GM18868 (cell line): Measurements from ENCODE around the gene TGM3.
"Not testable (repeated sequence)": the region's sequence is repeated elsewhere in the genome, so short reads cannot be mapped to it uniquely, and the experiment has no call there.

Experiments
- ATAC-seq: cut with Tn5 transposase; IDR thresholded peaks from one replicate; pipeline ENCODE4 v1.9.1; 2021; ENCODE audit warnings: mild to moderate bottlenecking, moderate library complexity; ENCODE audit not compliant: unreplicated experiment

Gene TGM3, protein sequence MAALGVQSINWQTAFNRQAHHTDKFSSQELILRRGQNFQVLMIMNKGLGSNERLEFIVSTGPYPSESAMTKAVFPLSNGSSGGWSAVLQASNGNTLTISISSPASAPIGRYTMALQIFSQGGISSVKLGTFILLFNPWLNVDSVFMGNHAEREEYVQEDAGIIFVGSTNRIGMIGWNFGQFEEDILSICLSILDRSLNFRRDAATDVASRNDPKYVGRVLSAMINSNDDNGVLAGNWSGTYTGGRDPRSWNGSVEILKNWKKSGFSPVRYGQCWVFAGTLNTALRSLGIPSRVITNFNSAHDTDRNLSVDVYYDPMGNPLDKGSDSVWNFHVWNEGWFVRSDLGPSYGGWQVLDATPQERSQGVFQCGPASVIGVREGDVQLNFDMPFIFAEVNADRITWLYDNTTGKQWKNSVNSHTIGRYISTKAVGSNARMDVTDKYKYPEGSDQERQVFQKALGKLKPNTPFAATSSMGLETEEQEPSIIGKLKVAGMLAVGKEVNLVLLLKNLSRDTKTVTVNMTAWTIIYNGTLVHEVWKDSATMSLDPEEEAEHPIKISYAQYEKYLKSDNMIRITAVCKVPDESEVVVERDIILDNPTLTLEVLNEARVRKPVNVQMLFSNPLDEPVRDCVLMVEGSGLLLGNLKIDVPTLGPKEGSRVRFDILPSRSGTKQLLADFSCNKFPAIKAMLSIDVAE

DNA sequence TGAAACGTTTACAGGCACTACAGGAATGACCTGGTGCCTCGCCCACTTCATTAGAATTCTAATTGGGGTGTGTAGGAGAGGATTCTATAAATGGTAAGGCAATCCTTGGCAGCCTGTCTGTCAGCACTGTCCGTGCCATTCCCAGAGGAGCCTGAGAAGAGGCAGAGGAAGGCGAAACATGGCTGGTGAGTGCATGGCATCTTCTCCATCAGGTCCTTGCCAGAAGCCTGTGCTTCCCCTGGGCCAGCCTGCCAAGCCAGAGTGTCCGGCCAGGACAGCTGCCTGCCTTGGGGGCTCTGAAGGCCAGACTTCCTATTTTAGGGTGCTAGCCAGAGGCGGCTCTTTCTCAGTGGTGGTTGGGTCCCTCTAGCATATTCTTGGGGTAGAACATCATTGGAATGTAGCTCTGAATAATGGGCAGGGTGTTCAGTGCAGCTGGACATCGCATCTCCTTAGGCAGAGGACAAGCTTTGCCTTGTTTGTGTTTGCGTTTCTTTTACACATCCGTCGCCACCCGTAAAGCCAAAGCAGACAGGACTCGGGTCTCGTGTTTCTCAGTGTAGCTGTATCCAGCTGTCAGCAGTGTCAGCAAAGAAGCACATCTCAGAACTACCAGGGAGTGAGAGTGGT, at the start of gene TGM3:
Gene TGM3, plus strand, starts transcription at position 116 of the 630 bp plus-strand sequence. Its CDS starts 63 bp downstream, at position 179.
- ATAC-seq = no peak

DNA sequence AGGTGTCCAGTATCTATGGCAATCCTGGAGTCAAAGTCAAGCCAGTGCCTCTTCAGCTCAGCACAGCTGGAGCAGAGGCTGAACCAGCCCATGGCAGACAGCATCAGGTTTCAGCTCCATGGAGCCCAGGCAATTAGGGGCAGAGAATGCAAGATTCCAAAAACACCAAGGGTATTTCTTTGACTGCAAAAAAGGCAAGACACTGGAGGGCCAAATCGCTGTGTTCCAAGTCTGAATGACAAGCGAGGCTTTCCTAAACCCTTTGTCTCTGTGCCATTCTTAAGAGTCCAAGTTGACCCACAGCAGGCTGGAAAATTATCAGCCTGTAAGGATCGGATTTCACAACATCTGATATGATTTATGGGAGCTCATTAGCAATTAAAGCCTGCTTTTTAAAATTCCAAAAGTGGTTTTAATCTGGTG, 49.7 kb upstream of the TGM3 start:
- ATAC-seq = no peak

DNA sequence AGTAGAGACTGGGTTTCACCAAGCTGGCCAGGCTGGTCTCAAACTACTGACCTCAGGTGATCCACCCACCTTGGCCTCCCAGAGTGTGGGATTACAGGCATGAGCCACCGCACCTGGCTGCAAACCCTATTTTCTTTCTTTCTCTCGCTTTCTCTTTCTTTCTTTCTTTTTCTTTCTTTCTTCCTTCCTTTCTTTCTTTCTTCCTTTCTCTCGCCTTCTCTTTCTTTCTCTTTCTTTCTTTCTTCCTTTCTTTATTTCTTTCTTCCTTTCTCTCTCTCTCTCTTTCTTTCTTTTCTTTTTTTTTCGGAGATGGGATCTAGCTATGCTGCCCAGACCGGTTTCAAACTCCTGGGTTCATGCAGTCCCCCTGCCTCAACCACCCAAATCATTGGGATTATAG, 47.0 kb upstream of the TGM3 start:
- no peak for ATAC-seq

DNA sequence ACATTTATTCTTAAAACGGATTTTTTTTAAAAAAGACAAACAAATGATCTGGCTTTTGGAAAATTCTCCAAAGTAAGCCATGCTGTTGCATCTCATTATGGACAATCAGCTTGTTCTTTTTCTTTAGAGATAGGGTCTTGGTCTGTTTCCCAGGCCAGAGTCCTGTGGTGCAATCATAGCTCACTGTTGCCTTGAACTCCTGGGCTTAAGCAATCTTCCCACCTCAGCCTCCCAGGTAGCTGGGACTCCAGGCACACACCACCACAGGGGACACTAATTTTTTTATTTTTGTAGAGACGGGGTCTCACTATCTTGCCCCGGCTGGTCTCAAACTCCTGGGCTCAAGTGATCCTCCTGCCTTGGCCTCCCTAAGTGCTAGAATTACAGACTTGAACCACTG, 45.9 kb upstream of the TGM3 start:
- no peak for ATAC-seq

DNA sequence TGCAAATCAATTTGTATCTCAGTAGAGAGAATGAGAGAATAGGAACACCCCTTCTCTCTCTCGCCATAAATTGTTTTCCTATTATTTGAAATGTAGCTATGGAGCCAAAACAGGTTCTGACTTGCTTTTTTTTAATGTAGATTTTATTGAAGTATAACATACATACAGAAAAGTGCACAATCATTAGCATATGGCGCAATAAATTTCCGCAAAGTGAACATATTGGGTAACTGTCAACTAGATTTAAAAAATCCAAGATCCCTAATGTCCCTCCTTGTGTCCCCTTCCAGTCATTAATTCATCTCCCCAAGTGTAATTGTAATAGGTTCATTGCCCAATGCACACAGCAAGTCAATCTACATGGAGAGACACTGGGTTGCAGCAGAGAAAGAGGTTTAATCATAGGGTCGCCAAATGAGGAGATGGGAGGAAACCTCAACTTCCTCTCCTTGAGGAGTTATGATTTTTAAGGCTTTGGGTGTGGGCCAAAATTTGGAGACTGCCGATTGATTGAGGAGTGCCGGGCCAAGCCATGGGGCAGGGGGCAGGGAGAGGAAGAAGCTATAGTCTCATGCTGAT, 43.3 kb upstream of the TGM3 start:
- no peak for ATAC-seq

DNA sequence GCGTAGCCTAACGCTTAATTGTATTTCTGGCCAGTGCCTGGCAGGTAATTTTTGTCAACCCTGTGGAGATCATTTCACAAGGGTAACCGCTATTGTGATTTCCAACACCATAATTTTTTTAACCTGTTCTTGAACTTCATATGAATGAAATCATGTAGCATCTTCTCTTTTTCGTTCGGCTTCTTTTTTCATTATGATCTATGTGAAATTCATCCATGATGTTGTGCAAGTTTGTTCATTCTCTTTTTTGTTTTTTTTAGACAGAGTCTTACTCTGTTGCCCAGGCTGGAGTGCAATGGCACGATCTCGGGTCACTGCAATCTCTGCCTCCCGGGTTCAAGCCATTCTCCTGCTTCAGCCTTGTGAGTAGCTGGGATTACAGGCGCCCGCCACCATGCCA, 42.5 kb upstream of the TGM3 start:
- ATAC-seq = no peak

DNA sequence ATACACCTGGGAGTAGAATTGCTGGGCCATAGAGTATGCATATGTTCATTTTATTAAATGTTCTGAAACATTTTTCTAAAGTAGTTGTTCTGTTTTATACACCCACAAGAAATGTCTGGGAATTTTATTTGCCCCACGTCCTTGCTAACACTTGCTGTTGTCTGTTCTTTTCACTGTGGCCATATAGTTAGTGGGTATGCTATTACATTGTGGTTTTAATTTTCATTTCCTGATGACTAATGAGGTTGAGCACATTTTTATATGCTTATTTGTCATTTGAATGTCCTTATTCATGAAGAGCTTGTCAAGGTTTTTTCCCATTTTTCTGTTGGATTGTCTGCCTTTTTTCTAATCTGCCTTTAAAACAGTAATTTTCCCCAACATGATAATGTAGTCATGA, 41.5 kb upstream of the TGM3 start:
- no peak for ATAC-seq

DNA sequence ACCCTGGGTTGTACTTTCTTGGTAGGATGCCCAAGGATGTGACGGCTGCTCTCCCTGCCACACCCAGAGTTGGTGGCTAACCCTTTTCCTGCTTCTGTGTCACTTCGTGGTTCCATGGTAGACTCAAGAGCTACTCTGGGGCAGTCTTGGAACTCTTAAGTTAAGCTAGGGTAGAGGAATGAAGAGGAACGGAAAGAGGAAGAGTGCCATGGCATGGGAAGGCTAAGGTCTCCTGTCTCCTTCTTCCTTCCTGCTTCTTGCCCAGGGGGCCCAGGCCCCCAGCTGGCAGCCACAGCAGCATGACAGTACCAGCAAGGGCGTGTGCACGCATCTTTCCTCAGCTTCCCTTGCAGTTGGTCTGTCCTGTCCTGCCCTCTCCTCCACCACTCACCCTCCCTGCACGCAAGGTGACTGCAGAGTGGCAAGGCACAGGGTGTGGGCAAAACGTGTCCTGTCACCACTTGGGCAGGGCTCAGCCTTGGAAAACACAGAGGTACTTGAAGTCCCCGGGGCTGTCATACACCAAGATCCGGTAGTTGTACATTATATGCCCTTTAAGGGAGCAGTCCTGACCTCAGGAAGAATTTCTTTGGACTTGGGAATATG, 39.8 kb upstream of the TGM3 start:
- no peak for ATAC-seq

DNA sequence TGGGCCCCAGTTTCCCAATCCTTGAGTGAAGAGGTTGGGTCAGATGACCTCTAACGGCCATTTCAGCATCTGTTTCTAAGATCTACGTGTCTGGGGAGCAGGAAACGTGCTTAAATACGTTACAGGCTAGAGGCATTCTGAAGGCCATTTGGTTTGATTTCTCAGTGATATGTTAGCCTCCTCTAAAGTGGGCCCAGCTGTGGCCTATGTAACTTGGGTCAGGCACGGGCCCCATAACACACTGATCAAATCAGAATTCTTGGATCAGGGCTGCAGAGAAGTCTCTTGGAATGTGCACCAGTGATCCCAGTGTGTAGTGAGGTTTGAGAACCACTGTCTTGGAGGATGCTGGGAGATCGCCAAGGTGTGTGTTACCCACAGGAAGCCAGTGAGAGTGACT, 36.1 kb upstream of the TGM3 start:
- no peak for ATAC-seq

DNA sequence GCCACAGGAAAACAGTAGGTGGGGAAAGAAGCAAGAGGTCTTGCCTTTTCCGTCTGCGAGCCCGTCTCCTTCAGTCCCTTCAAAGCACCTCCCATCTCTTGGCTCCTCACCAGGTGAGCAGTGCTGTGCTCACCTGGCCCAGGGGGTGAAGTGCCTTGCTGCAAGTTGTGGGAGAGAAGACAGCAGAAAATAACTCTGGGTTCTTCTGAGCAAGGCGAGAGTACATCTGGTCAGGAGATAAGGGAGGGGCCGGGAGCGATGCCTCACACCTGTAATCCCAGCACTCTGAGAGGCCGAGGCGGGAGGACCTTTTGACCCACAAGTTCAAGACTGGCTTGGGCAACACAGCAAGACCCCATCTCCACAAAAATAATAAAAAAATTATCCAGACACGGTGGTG, 35.6 kb upstream of the TGM3 start:
- ATAC-seq = no peak

DNA sequence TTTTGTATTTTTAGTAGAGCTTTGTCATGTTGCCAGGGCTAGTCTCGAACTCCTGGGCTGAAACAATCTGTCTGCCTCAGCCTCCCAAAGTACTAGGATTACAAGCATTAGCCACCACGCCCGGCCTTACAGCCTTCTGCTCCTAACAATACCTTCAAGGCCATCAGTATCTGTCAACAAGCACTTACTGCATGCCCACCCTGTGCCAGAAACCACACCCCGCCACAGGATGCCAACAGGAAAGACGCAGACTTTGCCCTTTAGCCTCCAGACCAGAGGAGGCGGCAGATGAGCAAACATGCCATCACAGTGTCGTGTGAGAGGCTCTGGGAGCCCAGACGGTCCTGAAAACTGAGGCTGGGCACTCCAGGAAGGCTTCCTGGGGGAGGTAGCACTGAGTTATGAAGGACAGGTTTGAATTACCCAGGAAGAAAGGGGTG, 34.7 kb upstream of the TGM3 start:
- ATAC-seq = no peak

DNA sequence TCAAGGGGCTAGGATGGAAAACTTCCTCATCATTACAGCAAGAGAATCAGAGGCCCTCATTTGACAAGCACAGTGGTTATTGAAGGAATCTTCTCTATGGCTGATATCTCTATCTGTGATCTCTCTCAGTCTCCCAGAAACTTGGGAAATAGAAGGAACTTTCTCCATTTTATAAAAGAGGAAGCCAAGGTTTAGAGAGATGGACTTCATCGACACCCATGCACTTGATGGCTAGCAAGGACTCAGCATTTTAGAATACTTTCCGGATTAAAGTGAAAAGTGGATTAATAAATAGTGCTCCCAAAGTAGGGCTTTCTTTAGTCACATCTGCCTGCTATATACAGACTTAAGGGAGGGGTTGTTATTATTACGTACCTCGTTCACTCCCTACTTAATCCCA, 34.2 kb upstream of the TGM3 start:
- ATAC-seq = no peak

DNA sequence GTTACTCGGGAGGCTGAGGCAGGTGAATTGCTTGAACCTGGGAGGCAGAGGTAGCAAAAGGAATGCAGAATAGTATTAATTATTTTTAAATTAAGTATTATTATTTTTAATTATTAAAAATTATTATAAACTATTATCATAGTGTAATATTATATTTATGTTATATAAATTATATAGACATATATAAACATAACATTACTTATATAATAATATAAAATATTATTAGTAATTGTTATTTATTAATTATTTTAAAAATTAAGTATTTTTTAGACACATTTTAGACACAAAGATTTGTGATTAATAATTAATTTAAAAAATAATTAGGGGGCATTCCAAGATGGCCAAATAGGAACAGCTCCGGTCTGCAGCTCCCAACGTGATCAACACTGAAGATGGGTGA, 31.7 kb upstream of the TGM3 start:
- ATAC-seq = no peak

DNA sequence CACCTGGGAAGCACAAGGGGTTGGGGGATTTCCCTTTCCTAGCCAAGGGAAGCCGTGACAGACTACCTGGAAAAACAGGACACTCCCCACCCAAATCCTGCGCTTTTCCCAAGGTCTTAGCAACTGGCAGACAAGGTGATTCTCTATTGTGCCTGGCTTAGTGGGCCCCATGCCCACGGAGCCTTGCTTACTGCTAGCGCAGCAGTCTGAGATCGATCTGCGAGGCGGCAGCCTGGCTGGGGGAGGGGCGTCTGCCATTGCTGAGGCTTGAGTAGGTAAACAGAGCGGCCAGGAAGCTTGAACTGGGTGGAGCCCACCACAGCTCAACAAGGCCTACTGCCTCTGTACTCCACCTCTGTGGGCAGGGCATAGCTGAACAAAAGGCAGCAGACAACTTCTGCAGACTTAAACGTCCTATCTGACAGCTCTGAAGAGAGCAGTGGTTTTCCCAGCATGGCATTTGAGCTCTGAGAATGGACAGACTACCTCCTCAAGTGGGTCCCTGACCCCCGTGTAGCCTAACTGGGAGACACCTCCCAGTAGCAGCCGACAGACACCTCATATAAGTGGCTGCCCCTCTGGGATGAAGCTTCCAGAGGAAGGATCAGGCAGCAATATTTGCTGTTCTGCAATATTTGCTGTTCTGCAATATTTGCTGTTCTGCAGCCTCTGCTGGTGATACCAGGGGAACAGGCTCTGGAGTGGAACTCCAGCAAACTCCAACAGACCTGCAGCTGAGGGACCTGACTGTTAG, 31.0 kb upstream of the TGM3 start:
- ATAC-seq = not testable (repeated sequence)

DNA sequence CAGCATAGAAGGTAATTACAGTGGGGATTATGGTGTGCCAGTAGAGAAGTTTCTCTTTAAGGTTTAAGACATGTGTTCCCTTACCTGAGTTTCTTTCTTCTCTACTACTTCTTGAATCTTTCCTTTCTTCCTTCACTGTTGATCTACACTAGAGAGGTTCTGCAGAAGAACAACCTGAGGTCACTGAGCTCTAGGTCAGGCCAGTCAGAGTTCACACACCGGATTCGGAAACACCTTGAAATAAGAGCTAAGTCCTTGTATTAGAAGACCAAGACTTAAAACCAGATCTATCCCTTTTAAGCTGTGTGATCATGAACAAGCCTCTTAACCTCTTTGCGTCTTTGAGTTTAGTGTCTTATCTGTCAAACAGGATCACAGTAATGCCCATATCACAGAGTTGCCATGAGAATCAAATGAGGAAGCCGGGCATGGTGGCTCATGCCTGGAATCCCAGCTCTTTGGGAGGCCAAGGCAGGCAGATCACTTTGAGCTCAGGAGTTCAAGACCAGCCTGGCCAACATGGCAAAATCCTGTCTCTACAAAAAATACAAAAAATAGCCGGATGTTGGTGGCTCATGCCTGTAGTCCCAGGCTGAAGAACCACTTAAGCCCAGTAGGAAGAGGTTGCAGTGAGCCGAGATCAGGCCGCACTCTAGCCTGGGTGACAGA, 22.0 kb upstream of the TGM3 start:
- ATAC-seq = no peak

DNA sequence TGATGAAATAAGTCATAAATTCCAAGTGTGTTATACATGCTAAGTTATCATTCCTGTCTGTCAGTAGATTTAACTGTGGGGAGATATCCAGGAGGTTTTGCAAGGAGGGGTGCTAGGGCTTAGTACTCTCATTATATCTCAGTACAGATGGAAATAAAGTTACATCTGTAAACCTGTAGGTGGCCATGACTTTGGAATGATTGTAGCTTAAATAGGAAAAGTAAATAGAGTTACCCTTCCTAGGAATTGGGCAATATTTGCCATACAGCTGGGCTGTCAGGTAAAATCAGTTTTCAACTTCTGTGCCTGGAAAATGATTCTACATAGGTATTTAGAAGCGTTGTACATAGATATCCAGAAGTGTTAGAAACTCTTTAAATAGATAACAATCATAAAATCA, 19.8 kb upstream of the TGM3 start:
- no peak for ATAC-seq

DNA sequence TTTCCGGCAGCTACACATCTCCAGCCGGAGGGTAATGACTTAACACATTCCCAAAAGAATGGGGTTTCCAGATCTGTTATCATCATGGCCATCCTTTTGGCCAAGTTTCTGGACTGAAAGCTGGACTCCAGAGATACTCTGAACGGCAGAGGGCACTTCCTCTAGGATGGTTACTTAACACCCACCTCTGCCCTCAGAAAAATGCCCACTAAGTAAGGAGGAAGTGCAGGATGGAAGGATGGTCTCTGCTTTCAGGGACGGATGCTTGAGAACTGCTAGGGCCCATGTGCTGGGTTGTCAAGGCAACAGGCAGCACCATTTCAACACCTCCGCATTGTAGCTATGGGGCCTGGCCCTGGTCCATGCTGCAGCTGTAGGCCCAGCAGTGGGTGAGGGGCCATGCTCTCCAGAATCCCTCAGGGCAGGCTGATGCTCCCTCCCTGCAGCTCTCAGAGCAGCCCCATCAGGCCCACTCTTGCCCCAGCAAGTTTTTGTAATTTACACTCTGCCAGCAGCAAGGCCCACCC, 16.5 kb upstream of the TGM3 start:
- no peak for ATAC-seq

DNA sequence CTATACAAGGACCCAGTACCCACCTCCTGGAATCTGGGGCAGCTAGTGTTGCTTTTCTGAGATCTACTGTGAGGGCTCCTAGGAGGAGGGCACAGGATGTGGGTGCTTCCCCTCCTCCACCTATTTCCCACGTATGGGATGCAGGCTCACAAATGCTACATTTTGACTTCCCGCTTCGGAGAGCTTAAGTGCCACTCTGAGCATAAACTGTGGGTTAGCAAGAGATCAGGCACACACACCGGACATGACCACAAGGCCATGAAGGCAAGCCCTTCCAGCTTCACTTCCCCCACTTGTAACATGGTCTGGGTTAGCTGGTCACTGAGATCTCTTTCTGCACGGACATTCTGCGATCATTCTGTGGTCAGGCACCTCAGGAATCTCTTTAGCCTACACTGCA, 15.7 kb upstream of the TGM3 start:
- ATAC-seq = no peak

DNA sequence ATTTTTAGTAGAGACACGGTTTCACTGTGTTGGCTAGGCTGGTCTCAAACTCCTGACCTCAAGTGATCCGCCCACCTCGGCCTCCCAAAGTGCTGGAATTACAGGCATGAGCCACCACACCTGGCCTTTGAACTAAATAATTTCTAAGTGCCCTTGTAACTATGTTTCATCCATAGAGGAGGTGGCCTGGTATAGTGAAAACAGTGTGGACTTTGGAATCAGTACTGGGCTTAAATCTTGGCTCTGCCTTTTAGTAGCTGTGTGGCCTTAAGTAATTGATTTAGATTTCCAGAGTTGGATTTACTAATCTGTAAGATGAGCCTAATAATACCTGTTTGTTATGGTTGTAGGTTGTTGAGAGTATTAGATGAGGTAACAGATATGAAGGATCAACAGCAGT, 14.2 kb upstream of the TGM3 start:
- ATAC-seq = no peak

DNA sequence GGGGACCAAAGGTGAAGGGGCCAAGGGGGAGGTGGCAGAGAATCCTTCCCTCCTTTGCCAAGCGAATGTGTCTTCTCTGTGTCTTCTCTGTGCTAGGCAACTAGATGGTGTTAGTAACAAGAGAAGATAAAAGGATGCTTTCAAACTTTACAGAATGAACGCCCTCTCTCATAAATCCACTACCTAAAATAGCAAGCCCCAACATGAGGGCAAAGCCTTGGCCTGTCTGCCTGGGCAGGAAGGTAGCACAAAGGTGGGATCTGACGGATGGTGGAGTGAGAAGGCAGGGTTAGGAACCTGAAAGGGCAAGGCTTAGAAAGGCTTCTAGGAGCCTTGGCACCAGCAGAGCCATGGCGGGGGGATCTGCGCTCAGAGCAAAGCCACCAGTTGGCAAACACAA, 13.6 kb upstream of the TGM3 start:
- ATAC-seq = no peak
